Measurements from ENCODE around the gene PHF21A. TPM values are rescaled to one million over a fixed set of nuclear protein-coding genes. Genes with fewer than 3 reads are reported as not detected.
A peak's percentile ranks its signal among the peaks of the same experiment; 100 is the strongest.

The PHF21A gene
- total RNA-seq, 2 donors from 2014 or later, result 40.2 to 54.0 TPM

DNA sequence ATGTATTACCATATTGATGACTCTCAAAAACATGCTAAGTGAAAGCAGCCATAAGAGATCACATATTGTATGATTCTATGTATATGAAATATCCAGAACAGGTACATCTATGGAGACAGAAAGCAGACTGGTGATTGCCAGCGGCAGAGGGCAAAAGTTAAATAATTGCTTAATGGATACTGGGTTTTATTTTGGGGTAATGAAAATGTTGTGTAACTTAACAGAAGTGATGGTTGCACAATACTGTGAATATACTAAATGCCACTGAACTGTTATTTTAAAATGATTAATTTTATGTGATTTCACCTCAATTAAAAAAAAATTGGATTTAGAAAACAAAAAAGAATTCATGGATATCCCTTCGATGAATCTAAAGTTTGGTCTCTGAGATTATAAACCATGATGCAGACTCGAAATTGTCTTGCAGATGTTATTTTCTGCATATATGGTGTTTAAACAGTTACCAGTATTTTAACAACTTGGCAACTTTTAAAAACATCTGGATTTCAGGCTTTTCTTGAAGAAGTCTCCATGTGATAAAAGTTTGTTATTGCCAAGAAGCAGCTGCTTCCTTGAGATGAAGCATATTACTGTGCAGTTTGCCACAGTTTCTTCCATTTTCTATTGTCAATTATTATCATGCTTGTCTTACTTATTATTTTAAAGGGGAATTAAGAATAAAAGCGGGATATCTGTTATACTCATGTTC, 160.7 kb downstream of the PHF21A start:
- intact Hi-C loops (cut with DNase I), result no loop called here
- no peak for DNase-seq (ENCODE audit: low spot score)

DNA sequence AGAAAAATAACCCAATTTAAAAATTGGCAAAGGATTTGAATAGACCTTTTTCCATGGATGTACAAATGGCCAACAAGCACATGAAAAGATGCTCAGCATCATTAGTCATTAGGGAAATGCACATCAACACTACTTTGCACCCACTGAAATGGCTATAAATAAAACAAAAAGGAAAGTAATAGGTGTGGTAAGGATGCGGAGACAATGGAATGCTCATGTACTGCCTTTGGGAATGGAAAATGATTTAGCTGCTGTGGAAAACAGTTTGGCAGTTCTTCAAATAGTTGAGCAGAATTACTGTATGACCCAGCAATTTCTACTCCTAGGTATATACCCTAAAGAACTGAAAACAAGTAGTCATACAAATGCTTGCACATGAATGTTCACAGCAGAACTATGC, 161.4 kb downstream of the PHF21A start:
- intact Hi-C loops (cut with DNase I), result no loop called here

DNA sequence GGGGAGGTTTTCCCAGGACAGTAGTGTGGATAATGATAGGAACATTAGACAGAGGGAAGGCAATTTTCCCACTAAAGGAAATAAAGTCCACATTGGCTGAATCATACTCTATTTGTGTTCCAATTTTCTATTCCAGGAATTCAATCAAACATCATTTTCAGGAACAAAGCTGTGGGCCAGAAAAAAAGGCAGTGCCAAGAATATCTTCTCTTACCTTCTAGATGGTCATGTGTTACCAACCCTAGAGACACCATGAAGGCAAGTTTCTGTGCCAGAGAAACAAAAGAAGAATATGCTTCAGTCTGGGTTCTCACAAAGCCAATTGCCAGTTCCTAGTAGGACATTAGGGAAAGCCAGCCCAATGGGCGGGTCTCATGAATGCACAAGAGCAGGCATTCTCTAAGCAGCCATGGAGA, 171.3 kb downstream of the PHF21A start:
- DNase-seq (ENCODE audit: low spot score), result no peak
- intact Hi-C loops (cut with DNase I), result no loop called here

More for the DNA sequence above, 161.4 kb downstream of the PHF21A start:
- no peak for DNase-seq (ENCODE audit: low spot score)

DNA sequence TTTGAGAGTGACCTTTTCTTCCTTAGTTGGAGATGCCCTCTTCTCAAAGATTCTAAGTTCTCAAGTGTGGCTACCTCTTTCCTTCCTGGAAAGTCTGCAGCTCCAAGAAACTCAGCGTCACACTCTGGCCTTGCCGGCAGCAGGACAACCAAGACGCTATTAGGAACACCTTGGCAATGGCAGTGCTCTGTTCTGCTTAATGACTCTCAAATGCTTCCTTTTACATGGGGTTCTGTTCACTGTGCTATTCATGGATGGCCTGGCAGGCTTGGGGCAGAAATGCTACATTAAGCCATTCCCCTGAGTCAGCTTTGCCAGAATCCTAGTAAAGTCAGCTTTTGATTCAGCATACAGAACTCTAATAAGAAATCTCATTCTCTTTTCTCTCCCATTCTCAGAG, 172.9 kb downstream of the PHF21A start:
- DNase-seq (ENCODE audit: low spot score), result no peak
- intact Hi-C loops (cut with DNase I), result no loop called here

DNA sequence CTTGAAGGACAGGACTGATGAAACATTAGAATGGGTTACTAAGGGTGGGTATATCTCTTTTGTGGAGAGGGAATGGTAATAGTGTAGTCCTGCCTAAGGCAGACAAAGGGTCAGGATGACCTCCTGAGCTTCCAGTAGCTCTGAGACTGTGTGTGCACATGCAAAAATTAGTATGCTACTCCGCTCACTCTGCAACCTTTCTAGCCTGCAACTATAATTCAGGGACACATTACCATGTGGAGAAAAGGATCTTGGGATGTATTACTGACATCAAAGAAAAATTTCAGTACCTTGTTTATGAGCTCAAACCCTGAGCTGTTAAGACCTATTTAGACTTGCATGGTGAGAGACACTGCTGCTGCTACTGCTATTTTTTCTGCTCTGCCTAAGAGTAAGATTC, 173.4 kb downstream of the PHF21A start:
- intact Hi-C loops (cut with DNase I), result no loop called here

DNA sequence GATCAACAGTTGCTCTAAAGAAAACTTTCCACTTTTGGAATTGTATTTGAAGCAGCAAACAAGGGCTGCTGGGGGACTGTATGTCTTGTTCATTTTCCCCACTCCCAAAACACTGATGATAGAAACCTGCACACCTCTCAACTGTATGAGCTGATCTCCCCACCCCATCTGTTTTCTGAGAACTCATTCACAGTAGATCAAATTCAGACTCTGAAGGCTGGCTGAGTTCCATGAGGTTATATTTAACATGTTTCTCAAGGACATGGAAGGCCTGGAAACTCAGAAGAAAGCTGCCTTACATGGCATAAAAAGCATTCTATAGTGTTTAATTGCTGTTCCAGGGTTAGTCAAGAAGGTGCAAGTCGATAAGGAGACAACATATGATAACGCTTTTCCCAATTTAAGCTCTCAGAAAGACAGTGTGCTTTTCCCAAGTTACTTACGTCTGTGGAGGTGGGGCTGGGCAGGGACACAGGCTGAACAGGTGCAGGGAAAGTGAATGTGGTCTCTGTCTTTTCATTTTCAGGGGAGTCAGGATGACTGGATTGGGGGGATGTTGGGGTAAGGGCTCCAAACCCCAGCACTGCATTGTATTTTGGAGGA, 175.8 kb downstream of the PHF21A start:
- intact Hi-C loops (cut with DNase I), result no loop called here
- DNase-seq (ENCODE audit: low spot score), result no peak

More for the DNA sequence above, 173.4 kb downstream of the PHF21A start:
- no peak for DNase-seq (ENCODE audit: low spot score)

DNA sequence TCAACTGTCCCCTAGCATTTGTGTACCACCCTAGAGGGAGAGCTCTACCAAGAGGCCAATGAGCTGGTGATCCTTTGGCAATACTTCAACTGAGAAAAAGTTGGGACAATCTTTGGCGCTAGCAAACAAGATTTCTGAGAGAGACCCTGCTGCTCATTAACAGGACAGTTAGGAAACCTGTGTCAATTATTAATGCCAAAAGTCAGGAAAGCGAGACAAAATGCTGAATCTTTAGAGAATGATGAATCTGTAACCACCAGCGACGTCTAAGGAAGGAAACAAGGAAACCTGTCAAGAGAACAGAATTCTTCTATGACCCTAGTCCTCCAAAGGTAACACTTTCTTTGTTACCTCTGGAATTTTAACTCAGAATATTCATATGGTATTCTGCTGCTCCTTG, 178.9 kb downstream of the PHF21A start:
- no peak for DNase-seq (ENCODE audit: low spot score)
- intact Hi-C loops (cut with DNase I), result no loop called here

DNA sequence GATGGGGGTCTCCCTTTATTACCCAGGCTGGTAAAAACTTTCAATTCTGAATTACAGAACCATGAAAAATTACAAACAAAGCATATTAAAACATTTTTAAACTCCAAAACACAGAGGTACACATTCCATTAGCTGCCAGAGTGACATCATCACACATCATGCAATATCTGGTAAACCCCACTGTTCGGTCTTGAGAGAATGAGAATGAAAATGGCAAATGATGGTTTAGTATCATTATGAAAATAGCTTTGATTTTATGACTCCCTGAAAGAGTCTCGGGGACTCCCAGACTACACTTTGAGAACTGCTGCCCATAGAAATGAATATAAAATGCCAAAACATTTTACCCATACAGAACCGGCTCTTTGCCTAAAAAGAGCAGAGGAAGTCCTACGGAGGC, 180.0 kb downstream of the PHF21A start:
- no peak for DNase-seq (ENCODE audit: low spot score)
- intact Hi-C loops (cut with DNase I), result no loop called here

DNA sequence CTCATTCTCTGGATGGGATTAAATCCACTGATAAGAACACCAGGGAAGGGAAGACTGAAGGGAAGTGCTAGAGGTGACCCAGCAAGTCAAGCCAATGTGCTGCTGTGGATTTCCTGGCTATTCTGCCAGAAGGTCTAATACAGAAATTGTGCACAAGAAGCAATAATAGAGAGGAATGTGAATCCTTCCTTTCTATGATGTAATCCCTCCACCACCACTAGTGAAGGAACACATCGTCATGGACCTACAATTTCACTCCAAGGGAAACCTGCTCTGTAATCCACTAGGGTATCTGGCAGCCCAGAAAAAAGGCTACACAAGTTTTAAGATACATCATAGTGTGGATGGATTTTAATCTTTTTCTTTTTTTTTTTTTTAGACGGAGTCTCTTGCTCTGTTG, 181.4 kb downstream of the PHF21A start:
- intact Hi-C loops (cut with DNase I), result loop anchor here in 1 of 2 donors (10.0 kb wide), 1 partner anchor 65 kb away; no protein-coding TSS in a partner anchor
- DNase-seq (ENCODE audit: low spot score), result no peak

DNA sequence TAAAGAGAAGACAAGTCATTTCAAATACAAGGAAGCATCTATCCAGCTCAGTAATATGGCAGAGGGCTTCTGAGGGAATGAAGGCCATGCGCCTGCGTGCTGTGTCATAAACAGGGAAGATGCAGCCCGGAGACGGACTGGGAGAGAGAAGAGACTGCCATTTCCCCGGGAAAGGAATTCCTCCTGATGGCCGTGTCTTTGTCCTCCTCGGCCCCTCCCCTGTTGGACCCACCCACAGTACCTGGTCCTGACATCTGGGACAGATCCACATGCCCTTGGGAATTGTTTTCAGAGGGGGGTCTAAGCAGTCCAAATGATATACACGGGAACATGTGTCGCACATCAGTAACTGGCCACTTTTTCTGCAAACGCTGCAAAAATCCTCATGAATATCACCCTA, 183.3 kb downstream of the PHF21A start:
- intact Hi-C loops (cut with DNase I), result loop anchor here in 1 of 2 donors (10.0 kb wide), 1 partner anchor 63 kb away; no protein-coding TSS in a partner anchor
- DNase-seq (ENCODE audit: low spot score), result no peak

DNA sequence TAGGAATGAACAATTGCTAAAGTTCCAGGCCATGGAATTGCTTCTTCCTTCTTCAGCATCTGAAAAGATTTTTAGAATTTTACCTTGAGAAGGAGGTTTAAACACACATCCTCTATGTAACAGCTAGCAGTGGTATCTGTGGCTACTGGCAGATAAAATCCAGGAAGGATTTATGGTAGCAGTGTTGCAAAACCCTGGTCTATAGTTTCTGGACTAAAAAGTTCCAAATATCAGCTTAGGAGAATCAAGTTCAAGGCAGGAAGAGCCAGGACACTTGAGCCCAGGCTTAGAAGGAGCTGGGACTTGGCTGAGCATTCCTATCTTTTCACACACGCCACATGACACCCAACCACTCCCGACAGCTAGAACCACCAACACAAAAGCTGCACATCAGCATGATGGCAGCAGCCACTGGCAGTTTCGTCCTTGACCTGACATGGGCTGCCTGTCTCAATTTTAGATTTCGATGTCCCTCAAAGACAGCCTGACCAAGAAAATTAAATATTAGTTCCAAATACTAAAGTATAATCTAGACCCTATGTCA, 184.7 kb downstream of the PHF21A start:
- intact Hi-C loops (cut with DNase I), result loop anchor here in 1 of 2 donors (10.0 kb wide), 1 partner anchor 62 kb away; no protein-coding TSS in a partner anchor
- DNase-seq (ENCODE audit: low spot score), result peak; percentile 42

DNA sequence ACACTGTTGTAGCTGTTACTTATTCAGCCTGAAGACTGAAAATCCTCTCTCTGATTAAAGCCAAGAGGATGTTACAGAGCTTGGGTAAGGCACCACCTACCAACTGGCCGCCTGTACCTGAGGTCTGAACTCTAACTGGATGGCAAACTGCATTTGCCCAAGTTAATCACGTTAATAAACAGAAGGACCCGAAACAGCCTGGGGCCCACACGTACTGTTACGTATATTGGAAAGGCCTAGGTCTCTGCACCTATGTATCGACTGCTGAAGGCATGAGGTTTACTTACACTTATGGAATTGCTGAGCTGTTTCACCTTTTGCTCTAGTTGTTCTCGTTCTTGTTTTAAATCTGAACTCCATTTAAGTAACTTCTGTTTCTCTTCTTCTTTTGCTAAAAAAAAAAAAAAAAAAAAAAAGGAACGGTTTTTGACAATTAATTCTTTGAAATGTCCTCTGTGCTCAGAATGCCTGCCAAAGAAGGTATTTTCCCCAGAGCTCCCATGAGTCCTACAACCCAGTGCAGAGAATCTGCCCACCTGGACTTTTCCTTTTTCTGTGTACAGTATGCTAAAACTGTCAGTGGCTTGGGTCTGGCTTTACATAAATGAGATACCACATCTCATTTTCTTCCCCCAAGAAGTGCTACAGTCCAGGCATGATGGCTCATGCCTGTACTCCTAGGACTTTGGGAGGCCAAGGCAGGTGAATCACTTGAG, 185.7 kb downstream of the PHF21A start:
- intact Hi-C loops (cut with DNase I), result loop anchor here in 1 of 2 donors (10.0 kb wide), 1 partner anchor 61 kb away; no protein-coding TSS in a partner anchor
- no peak for DNase-seq (ENCODE audit: low spot score)

DNA sequence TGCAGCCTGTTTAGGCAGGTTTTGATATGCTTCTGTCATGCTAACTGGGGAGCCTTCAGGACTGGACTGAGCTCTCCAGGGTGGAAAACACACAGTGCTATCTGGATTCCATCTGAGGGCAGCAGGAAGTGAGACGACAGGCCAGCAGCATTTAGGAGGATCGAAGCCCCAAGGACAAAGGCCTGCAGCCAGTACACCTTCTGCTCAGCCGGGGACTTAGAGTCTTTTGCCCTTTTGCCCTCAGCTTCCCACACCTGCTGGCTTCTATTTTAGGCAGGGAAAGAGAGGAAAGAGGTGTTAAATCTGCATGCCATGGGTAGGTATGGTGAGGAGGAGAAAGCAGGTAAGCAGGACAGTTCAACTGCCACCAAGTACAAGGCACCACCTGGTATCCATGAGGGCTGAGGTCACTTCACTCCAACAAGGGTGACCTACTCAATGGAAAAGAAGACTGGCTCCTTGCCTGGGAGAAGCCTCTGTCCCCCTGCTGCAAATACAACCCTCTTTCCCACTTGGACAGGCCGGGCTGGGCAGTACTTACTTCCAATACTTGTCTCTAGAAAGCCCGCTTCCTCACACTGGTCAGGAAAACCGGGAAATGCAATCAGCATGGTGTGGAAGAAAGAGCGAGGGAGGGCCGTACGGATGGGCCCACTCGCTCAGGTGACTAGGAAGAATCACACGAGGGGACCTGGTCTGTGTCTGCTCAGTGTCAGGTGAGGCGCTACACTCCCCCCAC, 186.5 kb downstream of the PHF21A start:
- intact Hi-C loops (cut with DNase I), result loop anchor here in 1 of 2 donors (10.0 kb wide), 1 partner anchor 60 kb away; no protein-coding TSS in a partner anchor
- DNase-seq (ENCODE audit: low spot score), result no peak

DNA sequence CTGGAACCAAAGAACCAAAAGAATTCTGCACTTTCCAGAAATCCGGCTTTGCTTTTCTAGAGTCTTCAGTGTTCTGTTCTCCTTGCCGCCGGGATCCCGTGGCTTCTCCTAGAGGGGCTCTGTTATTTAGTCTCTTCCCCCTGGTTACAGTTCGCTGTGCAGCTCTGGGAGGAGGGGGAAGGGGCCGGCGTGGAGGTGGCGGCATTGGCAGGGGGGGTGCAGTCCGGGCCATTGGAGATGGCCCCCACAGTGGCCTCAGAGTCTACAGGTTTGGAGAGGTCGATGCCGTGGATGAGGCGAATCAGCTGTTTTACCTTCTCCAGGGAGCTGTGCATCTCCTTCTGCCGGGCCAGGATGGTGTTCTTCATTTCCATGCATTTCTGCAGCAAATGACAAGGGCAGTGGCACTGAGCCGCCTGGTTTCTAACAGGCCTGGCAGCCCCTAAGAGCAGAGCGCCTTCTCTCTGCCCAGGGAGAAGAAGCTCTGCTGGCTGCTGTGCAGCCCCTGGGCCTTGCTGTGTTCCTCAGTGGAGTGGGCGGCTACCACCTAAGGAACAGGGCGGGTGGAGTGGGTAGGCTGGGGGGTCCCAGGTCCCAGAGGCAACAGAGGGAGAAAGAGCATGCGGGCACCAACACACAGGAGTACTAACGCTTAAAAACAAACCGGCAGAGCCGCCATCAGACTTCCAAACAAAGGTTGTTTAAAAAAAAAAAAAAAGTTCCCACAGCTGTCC, 187.2 kb downstream of the PHF21A start:
- peak; percentile 72 for DNase-seq (ENCODE audit: low spot score)
- intact Hi-C loops (cut with DNase I), result loop anchor here in 1 of 2 donors (10.0 kb wide), 1 partner anchor 59 kb away; no protein-coding TSS in a partner anchor

DNA sequence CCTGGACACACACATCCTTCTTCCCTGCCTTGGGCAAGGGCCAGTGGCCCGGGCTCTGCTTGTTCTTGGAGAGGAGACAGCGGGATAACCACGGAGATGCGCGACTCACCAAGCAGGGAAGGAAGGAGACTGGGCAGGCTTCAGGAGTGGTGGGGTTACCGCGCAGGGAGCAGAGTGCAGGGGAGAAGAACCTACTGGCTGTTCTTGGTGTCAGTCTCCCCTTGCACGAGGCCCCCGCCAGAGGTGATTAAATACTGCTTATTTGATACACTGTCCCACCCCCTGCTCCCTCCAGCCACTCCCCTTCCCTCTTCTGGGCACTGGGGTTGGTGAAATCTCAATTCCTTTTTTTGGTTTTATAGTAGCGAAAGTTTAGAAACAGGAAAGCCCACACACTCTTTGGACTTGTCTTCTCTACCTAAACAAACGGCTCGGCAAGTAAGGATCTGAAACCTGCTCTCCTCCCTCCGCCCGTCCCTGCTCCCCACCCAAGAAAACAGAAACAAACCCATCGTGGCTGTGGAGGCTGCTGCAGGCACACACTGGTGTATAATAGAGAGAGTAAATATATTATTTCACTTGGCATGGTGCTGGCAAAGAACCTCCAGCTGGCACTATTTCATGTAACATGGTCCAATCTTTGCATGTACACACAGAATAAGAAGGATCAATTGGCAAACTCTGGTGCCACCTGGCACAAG, 188.0 kb downstream of the PHF21A start:
- intact Hi-C loops (cut with DNase I), result loop anchor here in 1 of 2 donors (10.0 kb wide), 1 partner anchor 58 kb away; no protein-coding TSS in a partner anchor
- DNase-seq (ENCODE audit: low spot score), result peak; percentile 71

DNA sequence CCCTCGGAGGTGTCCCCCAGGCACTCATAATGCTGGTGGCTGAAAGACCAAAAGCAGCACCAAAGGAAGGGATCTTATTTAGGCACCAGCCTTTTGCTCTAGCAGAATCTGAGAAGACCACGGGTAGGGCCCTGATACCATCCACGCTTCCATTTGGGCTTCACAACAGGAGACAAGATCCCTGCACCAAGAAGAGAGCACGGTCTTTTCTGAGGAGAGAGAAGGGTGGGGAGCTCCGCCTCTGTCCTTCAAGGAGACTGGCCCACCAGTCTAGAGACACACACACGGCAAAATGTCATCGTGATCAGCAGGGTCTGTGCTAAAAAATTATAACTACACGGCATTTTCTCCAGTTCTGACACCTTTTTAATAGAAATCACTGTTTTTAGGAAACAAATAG, 189.0 kb downstream of the PHF21A start:
- DNase-seq (ENCODE audit: low spot score), result no peak
- intact Hi-C loops (cut with DNase I), result loop anchor here in 1 of 2 donors (10.0 kb wide), 1 partner anchor 57 kb away; no protein-coding TSS in a partner anchor

DNA sequence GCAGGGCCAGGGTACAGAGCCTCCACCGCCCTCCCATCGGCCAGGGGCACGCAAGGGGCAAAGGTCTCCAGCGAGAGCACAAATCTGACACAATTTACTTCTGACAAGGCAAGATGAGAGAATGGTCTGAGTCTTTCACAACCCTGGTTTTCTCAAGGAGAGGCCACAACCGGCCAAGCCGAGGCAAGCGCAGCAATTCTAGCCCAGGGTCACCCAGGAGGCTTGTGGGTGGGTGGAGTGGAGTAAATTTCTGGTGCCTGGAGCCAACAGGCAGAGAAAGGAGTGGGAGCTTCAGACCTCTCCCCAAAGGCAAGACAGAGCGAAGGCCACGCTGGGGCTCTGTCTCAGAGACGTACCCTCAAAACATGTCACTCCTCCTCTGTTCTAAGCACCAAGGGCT, 189.5 kb downstream of the PHF21A start:
- DNase-seq (ENCODE audit: low spot score), result peak; percentile 59
- intact Hi-C loops (cut with DNase I), result loop anchor here in 1 of 2 donors (10.0 kb wide), 1 partner anchor 57 kb away; no protein-coding TSS in a partner anchor

Data from posterior vena cava (tissue), 2 donors.